GM04504 (cell line): Measurements from ENCODE around the gene ZBTB11.
"Not testable (repeated sequence)": the region's sequence is repeated elsewhere in the genome, so short reads cannot be mapped to it uniquely, and the experiment has no call there.

Source experiments
- DNase-seq: peaks from one replicate; pipeline ENCODE4 v3.0.0-alpha.2; 2012; ENCODE audit warnings: low read depth

Gene ZBTB11

DNA sequence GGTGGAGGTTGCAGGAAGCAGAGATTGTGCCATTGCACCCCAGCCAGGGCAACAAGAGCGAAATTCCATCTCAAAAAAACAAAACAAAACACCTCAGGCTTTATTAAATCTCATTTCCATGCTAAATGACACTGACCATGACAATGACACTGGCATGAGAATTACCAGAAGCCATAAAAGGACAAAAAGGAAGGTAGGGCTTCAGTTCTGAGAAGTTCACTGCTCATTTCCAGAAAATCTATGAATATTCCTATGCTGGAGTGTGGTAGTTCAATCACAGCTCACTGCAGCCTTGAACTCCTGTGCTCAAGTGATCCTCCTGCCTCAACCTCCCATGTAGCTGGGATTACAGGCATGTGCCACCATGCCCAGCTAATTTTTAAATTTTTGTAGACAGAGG is 58.2 kb downstream of the ZBTB11 start:
- DNase-seq, result no peak

- DNase-seq, result no peak
Observed at GRCh38 chr3:101617478-101617877, 59.5 kb downstream of the ZBTB11 start.

- no peak for DNase-seq
Observed at GRCh38 chr3:101615525-101615924, 61.4 kb downstream of the ZBTB11 start.

DNA sequence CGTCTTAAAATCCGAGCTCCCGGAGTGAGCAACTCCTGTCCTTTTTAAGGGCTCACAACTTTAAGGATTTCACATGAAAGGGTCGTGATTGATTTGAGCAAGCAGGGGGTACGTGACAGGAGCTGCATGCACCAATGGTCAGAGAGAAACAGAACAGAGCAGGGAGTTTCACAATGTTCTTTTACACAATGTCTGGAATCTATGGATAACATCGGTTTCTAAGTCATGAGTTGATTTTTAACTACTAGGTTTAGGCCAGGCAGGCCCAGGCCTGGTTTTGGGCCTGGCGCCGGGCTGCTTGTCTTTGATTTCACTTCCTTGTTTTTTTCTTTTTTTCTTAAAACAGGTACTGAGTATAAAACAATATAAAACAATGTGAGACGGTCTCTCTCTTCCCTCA is 63.9 kb downstream of the ZBTB11 start:
- DNase-seq, result not testable (repeated sequence)

DNA sequence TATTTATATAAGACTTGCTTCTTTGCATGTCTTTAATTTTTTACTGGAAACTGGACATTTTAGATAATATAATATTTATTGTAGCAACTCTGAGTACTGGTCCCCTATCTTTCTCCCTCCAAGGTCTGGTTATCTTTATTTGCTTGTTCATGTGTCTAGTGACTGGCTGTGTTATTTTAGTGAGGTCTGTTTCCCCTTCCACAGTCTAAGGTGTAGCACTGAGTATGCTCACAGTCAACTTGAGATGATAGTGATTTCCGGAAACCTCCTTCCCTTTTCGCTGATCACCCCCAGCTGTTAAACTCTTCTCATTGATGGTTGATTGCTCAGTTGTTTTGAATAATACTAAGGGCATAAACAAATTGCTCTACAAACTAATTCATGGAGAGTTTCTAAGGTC is 65.9 kb downstream of the ZBTB11 start:
- no peak for DNase-seq

- not testable (repeated sequence) for DNase-seq
Observed at GRCh38 chr3:101605398-101605797, 71.5 kb downstream of the ZBTB11 start.

GRCh38 chr3:101603184-101603583 is 73.7 kb downstream of the ZBTB11 start:
- DNase-seq, result no peak

DNA sequence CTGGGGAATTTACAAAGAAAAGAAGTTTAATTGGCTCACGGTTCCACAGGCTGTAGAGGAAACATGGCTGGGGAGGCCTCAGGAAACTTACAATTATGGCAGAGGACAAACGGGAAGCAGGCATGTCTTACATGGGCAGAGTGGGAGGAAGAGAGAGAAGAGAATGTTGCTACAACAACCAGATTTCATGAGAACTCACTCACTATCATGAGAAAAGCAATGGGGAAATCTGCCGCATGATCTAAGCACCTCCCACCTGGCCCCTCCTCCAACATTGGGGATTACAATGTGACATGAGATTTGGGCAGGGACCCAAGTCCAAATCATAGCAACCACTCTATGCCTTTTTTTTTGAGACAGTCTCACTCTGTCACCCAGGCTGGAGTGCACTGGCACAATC is 74.2 kb downstream of the ZBTB11 start:
- no peak for DNase-seq
